HG03060 (cell line): ENCODE results near the gene CCDC106.

ENCODE experiments used
- ATAC-seq: cut with Tn5 transposase; IDR thresholded peaks from one replicate; pipeline ENCODE4 v1.9.1; 2021; ENCODE audit warnings: low read depth, moderate number of reproducible peaks; ENCODE audit not compliant: unreplicated experiment

The CCDC106 gene

GRCh38 chr19:55679343-55680257 lies 31.6 kb downstream of the CCDC106 start:
- ATAC-seq = no peak

GRCh38 chr19:55680339-55681130 lies 32.5 kb downstream of the CCDC106 start:
- ATAC-seq = no peak

GRCh38 chr19:55681131-55682092 lies 33.4 kb downstream of the CCDC106 start:
- no peak for ATAC-seq

GRCh38 chr19:55683449-55684261 lies 35.6 kb downstream of the CCDC106 start:
- no peak for ATAC-seq

- no peak for ATAC-seq
Observed at GRCh38 chr19:55684946-55685681, 37.1 kb downstream of the CCDC106 start.

- no peak for ATAC-seq
Observed at GRCh38 chr19:55685776-55686175, 37.8 kb downstream of the CCDC106 start.

- ATAC-seq = no peak
Observed at GRCh38 chr19:55686311-55687050, 38.5 kb downstream of the CCDC106 start.

- ATAC-seq = no peak
Observed at GRCh38 chr19:55687281-55688201, 39.5 kb downstream of the CCDC106 start.

GRCh38 chr19:55688422-55689218 lies 40.6 kb downstream of the CCDC106 start:
- ATAC-seq = no peak

- no peak for ATAC-seq
Observed at GRCh38 chr19:55689411-55690108, 41.5 kb downstream of the CCDC106 start.

- no peak for ATAC-seq
Observed at GRCh38 chr19:55690109-55690768, 42.2 kb downstream of the CCDC106 start.

- no peak for ATAC-seq
Observed at GRCh38 chr19:55690769-55691545, 42.9 kb downstream of the CCDC106 start.

GRCh38 chr19:55691561-55692481 lies 43.8 kb downstream of the CCDC106 start:
- ATAC-seq = no peak
